Camera-type eye (tissue), 1 donor: Measurements from ENCODE around the gene ELF1. TPM values are rescaled to one million over a fixed set of nuclear protein-coding genes. Genes with fewer than 3 reads are reported as not detected.

ENCODE experiments used
- total RNA-seq: library from RNA; depleted of rRNA; stranded (reverse); fragments of >200 nt; gene quantifications from one replicate; pipeline ENCODE4 v1.2.3, GENCODE V29; 2014

ELF1 gene
- 58.3 TPM for total RNA-seq

GRCh38 chr13:41019011-41019487, at the start of gene ELF1:
TSS of gene ELF1 (minus strand) at chr13:41019316. CDS start at chr13:40982054, 37,262 bp downstream.

GRCh38 chr13:41061075-41061913, 42.2 kb upstream of the ELF1 start, which contains the start of gene WBP4:
TSS of gene WBP4 (plus strand) at chr13:41061509. CDS start at chr13:41061674, 165 bp downstream.

Other genes with a start within 250 kb of the ELF1 start
- gene MRPS31, start 248.1 kb downstream of the ELF1 start, total RNA-seq, result 38.7 TPM
- gene SLC25A15, start 229.7 kb downstream of the ELF1 start, total RNA-seq, result 17.0 TPM
- 19.6 TPM for gene WBP4, start 42.2 kb upstream of the ELF1 start, total RNA-seq
- 32.2 TPM for gene KBTBD6, start 113.5 kb upstream of the ELF1 start, total RNA-seq
- gene KBTBD7, start 175.3 kb upstream of the ELF1 start, total RNA-seq, result 31.4 TPM
- 18.1 TPM for gene MTRF1, start 244.3 kb upstream of the ELF1 start, total RNA-seq